GM19397 (cell line): ENCODE data around the gene MR1.

Experiments
- ATAC-seq: cut with Tn5 transposase; IDR thresholded peaks from one replicate; pipeline ENCODE4 v1.9.1; 2021; ENCODE audit warnings: mild to moderate bottlenecking, moderate library complexity; ENCODE audit not compliant: unreplicated experiment

MR1 gene

DNA sequence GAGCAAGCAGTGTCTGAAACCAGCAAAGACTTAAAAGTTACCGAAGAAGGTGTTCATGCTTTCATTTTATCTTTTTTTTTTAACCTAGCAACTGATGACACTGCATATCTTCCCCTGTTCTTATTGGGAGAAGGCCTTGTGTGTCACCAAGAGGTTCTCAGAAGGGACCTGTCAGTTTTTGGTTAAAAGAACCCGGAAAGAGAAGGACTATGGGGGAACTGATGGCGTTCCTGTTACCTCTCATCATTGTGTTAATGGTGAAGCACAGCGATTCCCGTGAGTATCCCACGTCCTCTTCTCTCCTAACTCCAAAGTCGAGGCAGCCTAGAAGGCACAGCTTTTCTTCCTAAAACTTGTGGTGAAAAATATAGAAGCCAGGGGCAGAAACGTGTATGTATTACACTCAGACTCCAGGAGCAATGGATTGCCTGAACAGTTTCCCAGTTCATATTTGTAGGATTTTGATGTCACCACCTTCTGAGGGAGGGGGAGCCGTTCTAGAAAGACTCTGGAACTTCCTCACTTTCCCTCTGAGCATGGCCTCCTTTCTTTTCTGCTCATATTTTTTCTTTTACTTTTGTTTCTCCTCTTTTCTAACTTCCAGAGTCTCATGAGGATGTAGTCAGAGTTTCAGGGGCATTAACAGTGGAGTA lies at the start of gene MR1:
MR1 (plus strand) TSS at position 185 of the 653 bp plus-strand sequence; CDS start at position 210, 25 bp downstream.
- ATAC-seq = peak; percentile 94

- ATAC-seq = no peak
These were observed 45.5 kb upstream of the MR1 start for GRCh38 chr1:180988253-180988752.

GRCh38 chr1:180994262-180994661 lies 39.5 kb upstream of the MR1 start:
- ATAC-seq = no peak

- ATAC-seq = no peak
These were observed 35.8 kb upstream of the MR1 start for GRCh38 chr1:180997843-180998504.

- no peak for ATAC-seq
These were observed 32.5 kb upstream of the MR1 start for GRCh38 chr1:181001091-181001780.

DNA sequence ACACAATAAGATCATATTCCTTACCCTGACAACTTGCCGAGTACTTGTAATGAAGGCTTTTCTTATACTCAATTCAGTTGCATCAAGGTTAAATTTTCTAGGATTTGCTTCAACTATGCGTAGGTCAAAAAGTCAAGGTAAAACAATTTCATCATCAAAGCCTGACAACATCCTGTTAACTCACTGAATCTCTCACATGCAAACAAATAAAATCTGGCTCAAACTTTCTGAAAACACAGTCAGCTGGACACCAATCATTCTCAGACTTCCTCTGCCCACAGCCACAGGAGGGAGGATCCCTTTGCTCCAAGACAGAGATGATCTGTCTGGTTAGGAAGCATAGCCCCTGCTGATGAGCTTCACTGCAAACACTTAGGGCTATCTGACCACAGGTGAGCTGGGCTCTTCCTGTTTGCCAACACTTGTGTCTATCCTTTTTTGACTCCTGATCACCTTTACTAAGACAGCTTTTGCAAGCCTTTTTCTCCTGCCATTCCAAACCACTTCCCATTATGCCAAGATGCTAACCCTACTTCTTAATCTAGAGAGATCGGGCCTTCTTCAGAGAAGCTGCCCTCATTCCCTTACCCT lies 31.1 kb upstream of the MR1 start:
- no peak for ATAC-seq

GRCh38 chr1:181010789-181011188 lies 23.0 kb upstream of the MR1 start:
- no peak for ATAC-seq

- ATAC-seq = no peak
These were observed 22.2 kb upstream of the MR1 start for GRCh38 chr1:181011301-181012202.

DNA sequence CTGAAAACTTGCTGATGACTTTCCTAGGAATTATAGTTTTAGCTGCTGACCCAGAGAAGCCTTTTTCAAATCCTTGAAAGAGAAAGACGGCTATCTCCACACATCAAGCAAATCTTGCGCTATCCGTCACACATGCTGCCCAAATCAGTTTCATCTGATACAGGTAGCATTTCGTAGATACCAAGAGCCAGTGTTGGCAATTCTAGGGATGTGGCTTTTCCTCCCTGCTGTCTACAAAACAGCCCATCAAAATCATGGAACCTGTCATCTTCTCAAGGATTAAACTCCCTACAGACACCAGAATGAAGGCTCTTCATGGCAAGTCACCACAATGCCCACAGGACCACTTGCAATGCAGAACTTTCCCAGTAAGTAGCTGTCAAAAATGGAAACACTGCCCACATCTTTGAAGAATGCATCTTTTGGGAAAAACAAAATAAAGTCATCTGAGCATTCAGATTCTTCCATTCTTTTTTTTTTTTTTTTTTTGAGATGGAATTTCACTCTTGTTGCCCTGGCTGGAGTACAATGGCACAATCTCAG lies 21.5 kb upstream of the MR1 start:
- no peak for ATAC-seq

GRCh38 chr1:181013144-181013543 lies 20.6 kb upstream of the MR1 start:
- no peak for ATAC-seq

DNA sequence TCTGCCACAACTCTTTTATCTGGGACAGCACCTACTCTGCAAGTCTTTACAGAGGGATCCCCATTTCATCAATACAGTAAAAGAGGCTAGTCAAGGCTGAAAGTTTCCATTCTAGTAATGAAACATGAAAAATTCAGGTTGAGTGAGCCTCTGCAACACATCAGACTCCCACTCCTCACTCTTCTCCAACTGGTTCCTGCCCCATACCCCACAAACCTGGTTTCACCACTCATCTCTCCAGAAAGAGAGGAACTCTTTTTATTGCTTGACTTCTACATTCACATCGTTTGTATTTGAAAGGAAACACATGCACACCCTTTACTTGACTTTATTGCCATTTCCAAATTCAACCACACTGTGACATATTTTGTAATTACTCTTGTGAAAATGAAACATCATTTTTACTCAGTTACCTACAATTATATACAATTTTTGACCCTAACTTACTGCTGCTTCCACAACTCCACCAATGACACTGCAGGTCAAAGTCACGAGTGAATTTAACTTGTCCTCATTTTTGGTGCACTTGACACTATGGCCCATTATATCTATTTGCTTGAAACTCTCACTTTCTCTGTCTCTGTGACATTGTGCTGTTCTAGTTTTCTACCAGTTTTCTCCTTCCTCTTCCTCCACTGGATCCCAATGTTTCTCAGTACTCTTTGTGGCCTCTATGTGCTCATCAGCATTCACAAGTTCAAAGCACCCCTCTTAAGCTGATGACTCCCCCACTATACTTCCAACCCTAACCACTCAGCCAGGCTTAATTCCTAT lies 19.1 kb upstream of the MR1 start:
- ATAC-seq = no peak

DNA sequence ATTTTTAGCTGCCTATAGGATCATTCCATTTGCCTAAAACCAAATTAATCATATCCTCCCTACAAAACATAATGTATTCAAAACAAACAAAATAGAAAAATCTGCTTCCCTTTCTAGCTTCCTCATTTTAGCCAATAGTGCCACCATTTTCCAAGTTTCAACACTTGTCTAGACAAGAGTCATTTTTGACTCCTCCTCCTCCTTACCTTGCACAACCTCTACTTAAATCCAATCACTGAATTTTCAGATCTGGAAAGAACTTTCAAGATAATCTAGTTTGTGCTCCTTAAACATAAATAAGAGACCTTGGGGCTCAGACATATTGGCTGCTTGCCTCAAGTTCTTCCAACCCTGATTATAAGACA lies 18.6 kb upstream of the MR1 start:
- ATAC-seq = no peak

DNA sequence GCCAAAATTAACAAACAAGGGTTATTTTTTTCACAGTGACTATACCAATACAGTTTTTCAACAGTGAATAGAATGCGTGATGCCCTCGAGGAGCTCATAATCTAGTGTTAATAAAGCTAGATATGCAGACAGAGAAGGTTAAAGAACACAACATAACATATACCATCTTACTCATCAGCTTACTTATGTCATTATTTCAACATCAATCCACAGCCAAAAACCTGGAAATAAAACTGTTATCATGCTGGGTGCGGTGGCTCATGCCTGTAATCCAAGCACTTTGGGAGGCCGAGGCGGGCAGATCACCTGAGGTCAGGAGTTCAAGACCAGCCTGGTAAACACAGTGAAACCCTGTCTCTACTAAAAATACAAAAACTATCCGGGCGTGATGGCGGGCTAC lies 17.2 kb upstream of the MR1 start:
- ATAC-seq = no peak

DNA sequence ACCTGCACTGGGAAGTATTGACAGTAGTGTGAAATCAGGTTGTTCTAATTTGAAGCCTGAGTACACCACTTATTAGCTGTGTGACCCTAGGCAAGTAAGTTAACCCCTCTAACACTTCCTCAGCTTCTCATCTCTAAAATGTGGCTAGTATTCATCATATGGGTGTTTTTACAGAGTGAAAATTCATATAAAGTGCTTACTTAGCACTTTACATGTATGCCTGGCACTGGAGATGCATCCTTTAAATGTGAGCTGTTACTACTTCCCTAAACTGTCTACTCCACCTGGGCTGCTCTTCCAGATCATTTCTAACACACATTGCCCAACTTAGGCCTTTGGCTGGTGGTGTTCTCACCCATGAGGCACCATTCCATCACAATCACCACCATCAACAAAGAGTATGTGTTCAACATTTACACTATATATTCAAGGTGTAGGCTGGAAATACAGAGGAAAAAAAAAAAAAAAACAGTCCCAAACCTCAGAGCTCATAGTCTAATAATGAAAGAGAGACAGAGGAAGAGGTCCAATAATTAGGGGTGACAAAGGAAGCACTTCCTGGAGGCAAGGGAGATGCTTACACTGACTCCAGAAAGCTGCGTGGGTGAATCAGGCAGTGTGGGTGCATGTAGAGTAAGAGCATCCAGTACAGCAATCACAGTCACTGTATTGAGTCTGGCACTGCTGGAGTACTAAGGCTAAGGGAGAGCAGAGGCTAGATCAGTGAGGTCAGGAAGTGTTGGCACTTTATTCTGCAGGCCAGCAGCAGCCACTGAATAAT lies 14.7 kb upstream of the MR1 start:
- no peak for ATAC-seq

- no peak for ATAC-seq
These were observed 12.6 kb upstream of the MR1 start for GRCh38 chr1:181021159-181021558.

DNA sequence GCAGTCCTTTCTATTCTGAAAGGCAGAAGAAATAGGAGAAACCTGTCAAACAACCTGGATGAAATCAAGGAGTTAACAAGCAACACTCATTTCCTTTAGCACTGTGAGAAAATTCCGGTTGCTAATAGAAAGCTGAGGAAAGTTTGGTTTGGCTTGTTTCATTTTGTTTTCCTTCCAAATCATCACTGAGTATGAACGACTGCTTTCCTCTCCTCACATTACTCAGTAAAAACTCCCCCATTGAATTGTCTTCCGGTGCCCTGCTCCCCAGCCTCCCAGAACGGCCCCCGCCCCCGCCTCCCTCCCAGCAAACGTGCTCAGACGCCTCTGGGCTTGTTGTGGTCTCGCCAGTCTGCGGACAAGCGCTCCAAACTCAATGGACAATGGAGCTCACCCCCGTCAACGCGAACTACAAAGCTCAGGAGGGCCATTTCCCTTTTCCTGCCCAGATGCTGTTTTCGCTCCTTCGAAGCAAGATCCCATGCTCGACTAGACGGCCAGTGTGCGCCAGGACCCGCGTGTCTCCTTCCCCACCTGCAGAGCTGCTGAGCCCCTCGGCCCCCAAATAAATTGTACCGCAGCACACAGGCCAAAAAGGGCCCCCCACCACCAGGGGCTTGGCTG lies 11.9 kb upstream of the MR1 start:
- ATAC-seq = peak; percentile 20

DNA sequence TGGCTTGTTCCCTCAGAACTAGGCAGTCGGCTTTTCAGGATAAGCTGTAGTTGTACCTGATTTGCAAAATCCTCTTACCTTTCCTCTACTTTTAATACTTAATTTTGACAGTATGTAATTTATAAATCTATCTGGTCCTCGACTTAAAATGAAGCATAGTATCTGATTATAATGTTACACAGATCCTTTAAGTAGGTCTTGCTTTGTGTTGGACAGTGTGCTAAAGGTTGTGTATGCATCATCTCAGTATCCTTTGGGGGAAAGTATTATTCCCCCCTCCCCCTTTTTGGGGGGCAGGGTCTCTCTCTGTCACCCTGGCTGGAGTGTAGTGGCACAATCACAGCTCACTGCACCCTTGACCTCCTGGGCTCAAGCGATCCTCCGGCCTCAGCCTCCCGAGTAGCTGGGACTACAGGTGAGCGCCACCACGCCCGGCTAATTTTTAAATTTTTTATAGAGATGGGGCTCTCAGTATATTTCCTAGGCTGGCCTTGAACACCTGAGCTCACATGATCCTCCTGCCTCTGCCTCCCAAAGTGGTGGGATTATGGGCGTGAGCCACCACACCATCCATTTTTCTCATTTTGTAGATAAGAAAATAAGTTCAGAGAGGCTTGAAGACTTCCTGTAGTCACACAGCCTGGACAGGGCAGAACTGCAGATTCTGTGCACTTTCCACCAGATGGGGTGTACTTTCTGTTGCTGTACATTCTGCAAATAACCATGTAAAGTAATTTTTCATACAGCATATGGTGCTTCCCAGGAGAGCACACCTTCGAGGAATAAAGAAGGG lies 10.3 kb upstream of the MR1 start:
- no peak for ATAC-seq

GRCh38 chr1:181028196-181028595 lies 5.6 kb upstream of the MR1 start:
- ATAC-seq = no peak
